Measurements from ENCODE around the gene WNT9B. TPM values are rescaled to one million over a fixed set of nuclear protein-coding genes. Genes with fewer than 3 reads are reported as not detected.

Gene WNT9B
- total RNA-seq, 1 donor from 2014 or later: not detected

DNA sequence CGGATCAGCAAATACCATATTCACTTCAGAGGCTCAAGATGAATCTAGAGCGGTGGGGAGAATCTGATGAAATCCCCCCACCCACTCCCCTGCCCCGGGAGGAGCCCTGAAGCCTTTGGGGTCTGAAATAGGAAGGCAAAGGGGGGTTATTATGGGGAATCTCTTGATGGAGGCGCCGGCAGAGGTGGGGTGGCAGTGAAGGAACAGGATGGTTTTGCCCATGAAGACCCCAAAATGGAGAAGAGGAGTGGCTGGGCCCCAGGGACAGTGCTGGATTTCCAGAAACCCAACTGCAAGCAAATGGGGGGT, 33.5 kb upstream of the WNT9B start:
- Mint-ChIP-seq H3K27me3 (ENCODE audit: insufficient read depth) (peaks cover 73% of the 10 kb centered on the region), H3K9me3 (no peaks in the 10 kb centered on the region), H3K36me3 (ENCODE audit: low read depth) (no peaks in the 10 kb centered on the region), H3K27ac (no peak overlapping the region), H3K4me1 (ENCODE audit: low read depth) (no peaks in the 10 kb centered on the region), H3K4me3 (peak overlapping the region; percentile 62)
- no peak for DNase-seq (ENCODE audit: low spot score)
- intact Hi-C loops (cut with micrococcal nuclease): loop anchor here (5.0 kb wide), 1 partner anchor 104 kb away; the partner anchor contains the start of gene GOSR2

DNA sequence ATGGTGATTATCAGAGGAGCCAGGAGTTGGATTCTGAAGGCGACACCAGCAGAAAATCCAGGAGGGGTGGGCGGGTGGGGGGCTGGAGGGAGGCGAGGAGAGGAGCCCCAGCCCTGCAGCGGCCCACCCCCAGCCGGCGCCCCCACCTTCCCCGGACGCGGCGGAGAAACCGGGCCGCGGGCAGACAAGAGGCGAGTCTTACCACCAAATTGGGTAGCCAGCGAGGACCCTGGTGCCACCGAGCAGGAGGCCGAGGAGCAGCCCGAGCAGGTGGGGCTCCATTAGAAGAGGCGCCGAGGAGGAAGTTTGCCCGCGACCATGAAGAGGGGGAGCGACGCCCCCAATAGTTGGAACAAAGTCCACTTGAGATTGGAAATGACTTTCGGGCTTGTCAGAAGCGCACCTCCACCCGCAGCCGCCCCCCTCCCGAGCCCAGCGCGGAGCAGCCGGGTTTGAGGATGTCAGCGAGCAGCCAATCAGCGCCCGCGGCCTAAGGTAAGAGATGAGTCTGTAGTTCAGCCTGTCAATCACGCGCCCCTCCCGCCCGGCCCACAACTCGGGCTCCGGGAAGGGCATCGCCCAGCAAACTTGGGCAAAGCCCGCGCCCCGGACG, 33.0 kb upstream of the WNT9B start, which contains the start of gene WNT3:
WNT3 (minus strand) TSS at position 377 of the 613 bp plus-strand sequence; CDS start at position 282, 95 bp downstream.
- Mint-ChIP-seq H3K27me3 (ENCODE audit: insufficient read depth) (peaks cover 72% of the 10 kb centered on the region), H3K36me3 (ENCODE audit: low read depth) (no peaks in the 10 kb centered on the region), H3K4me3 (peak within 1 kb of the TSS; percentile 68), H3K4me1 (ENCODE audit: low read depth) (no peaks in the 10 kb centered on the region), H3K9me3 (no peaks in the 10 kb centered on the region), H3K27ac (no peak within 1 kb of the TSS)
- peak; percentile 29 for DNase-seq (ENCODE audit: low spot score)
- intact Hi-C loops (cut with micrococcal nuclease): loop anchor here (5.0 kb wide), 1 partner anchor 104 kb away; the partner anchor contains the start of gene GOSR2

DNA sequence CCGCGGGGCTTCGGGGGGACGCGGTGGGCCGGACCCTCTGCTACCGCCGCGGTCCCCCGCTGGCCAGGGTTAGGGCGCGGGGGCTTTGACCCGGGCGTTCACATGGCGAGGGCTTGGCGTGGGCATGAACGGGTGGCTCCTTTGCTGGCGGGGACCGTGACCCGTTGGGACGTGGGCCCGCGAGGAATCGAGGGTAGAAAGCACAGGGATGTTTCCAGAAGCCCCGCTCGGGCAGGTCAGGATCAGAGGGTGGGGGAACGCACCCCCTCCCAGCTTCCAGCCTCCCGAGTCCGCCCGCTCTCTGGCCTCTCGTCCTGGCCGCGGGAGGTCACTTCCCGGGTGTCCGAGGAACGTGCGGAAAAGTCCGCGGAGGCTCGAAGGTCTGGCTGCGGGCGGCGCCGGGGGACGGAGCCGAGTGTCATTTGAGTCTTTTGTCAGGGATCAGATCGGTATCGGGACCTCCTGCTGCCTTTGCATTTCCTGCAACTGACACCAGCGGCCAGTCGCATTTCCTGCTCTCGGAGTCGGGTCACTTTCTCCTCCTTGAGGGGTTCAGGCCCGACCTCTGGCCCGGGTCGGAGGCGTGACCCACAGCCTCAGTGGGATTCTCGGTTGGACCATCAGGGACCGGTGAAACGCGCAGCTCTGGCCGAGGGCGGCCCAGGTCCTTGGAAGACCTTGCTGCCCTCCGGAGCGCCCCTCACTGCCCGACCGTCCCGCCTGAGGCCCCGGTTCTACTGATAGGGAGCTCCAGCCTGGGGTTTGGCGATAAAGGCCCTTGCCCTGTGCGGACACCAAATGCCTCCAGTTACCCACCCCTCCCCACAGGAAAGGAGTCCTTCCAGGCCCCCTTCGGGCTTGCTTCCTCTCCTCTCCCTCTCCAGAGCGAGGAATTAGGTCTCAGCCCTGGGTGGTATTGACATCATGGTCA, 32.2 kb upstream of the WNT9B start:
- Mint-ChIP-seq H3K9me3 (no peaks in the 10 kb centered on the region), H3K4me1 (ENCODE audit: low read depth) (no peaks in the 10 kb centered on the region), H3K36me3 (ENCODE audit: low read depth) (no peaks in the 10 kb centered on the region), H3K27me3 (ENCODE audit: insufficient read depth) (peaks cover 70% of the 10 kb centered on the region), H3K4me3 (peak overlapping the region; percentile 63), H3K27ac (no peak overlapping the region)
- intact Hi-C loops (cut with micrococcal nuclease): loop anchor here (5.0 kb wide), 1 partner anchor 103 kb away; the partner anchor contains the start of gene GOSR2
- no peak for DNase-seq (ENCODE audit: low spot score)

DNA sequence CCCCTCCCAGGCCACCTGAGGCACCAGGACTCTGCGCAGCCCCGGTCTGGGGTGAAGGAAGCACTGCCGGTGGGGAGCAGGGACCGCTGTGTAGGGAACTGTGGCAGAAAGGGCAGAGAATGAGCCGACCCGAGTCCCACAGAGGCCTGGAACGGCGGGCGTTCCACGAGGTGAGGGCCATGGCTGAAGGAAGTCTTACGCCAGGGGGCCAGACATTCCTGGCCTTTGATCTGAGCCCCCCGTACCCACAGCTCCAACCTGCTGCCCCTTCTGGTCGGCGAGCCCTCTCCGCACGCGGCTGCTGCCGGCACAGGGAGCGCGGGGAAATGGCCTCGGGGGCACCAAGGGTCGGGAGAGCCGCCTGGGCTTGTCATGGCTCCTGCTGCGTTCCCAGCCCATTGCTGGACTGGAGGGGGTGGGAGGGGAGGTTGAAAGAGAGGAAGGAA, 31.5 kb upstream of the WNT9B start:
- H3K4me3 Mint-ChIP-seq: no peak overlapping the region

DNA sequence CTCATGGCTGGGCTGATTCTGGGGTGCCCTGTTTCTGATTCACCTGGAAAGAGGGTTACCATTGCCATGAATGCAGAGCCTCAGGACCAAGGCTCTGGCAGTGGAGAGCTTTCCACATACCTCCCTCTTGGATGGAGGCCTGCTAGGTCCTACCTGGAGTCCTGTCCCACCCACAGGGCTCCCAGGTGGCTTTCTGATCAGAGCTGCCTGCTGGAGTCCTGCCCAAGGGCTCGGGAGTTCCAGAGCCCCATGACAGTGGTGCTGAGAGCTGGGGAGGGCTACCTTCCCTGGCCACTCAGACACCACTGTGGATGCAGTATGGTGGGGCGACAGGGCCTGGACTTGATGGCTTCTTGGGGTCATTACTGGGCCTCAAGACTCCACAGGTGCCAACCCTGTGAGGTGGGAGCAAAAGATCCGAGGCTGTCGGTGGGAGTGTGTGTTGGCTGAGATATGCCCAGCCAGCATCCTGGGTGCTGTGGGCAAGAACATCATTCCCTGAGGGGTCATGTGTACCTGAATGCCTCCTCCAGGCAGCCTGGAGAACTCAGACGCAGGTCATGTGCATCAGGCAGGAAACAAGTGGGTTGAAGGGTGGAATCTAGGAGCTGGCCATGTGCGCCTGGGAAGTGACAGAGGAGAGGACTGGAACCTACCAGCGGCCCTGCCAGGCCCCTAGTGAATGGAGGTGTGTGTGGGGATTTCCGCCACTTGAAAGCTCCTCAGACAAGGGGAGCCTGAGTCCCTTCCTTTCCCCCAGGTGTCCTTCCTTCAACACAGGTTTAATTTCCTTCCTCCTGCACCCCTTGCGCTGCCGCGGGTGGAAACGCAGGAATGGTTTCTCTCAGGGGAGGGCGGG, 30.6 kb upstream of the WNT9B start:
- intact Hi-C loops (cut with micrococcal nuclease): no loop called here
- DNase-seq (ENCODE audit: low spot score): no peak
- Mint-ChIP-seq H3K27me3 (ENCODE audit: insufficient read depth) (peaks cover 62% of the 10 kb centered on the region), H3K9me3 (no peaks in the 10 kb centered on the region), H3K36me3 (ENCODE audit: low read depth) (no peaks in the 10 kb centered on the region), H3K4me1 (ENCODE audit: low read depth) (no peaks in the 10 kb centered on the region), H3K4me3 (peak overlapping the region; percentile 11), H3K27ac (no peak overlapping the region)

More for the DNA sequence above, 31.5 kb upstream of the WNT9B start:
- intact Hi-C loops (cut with micrococcal nuclease): loop anchor here (5.0 kb wide), 1 partner anchor 102 kb away; the partner anchor contains the start of gene GOSR2
- no peaks in the 10 kb centered on the region for H3K9me3 Mint-ChIP-seq
- no peaks in the 10 kb centered on the region for H3K36me3 Mint-ChIP-seq (ENCODE audit: low read depth)
- no peak for DNase-seq (ENCODE audit: low spot score)
- H3K4me1 Mint-ChIP-seq (ENCODE audit: low read depth): no peaks in the 10 kb centered on the region
- no peak overlapping the region for H3K27ac Mint-ChIP-seq
- peaks cover 70% of the 10 kb centered on the region for H3K27me3 Mint-ChIP-seq (ENCODE audit: insufficient read depth)

DNA sequence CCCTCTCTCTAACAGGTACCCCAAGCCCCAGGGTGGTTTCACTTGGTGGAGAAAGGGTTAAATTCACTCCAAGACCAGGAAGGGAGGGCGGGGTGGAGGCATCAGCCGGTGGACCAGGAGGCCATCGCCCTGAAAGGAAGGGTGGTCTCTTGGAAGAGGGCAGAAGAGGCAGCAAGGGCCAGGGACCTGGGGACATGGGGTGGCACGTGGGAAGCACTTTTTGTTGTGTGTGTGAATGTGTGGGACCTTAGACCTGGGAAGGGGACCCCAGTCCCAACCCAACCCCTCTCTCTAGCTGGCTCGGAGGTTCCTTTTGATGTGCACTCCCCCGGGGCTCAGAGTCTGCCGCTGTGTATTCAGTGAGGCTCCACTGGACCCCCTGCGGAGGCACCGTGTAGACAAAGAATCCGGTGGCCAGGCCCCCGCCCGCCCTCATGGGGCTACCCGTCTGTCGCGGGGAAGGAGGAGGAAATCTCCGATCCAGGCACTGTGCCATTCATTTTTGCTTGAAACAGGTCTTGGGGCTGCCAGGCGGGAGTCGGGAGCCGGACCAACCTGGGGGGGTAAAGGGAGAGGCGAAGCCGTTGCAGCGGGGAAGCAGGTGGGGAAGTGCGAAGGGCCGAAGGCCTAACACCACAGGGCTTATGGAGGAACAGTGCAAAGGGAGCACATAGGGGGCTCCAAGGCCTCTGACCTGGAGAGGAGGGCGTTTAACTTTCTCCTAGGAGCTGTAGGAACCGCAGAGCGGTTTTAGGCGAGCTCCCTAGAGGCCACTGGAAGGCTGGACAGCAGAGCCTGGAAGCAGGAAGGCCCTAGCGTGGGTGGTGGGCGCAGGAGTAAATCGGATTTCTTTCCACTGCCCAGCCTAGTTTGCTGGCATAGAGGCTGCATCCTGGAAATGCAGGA, 29.6 kb upstream of the WNT9B start:
- H3K4me1 Mint-ChIP-seq (ENCODE audit: low read depth): no peaks in the 10 kb centered on the region
- H3K4me3 Mint-ChIP-seq: no peak overlapping the region
- H3K27me3 Mint-ChIP-seq (ENCODE audit: insufficient read depth): peaks cover 58% of the 10 kb centered on the region
- DNase-seq (ENCODE audit: low spot score): no peak
- intact Hi-C loops (cut with micrococcal nuclease): no loop called here
- no peaks in the 10 kb centered on the region for H3K9me3 Mint-ChIP-seq
- no peaks in the 10 kb centered on the region for H3K36me3 Mint-ChIP-seq (ENCODE audit: low read depth)
- H3K27ac Mint-ChIP-seq: no peak overlapping the region

DNA sequence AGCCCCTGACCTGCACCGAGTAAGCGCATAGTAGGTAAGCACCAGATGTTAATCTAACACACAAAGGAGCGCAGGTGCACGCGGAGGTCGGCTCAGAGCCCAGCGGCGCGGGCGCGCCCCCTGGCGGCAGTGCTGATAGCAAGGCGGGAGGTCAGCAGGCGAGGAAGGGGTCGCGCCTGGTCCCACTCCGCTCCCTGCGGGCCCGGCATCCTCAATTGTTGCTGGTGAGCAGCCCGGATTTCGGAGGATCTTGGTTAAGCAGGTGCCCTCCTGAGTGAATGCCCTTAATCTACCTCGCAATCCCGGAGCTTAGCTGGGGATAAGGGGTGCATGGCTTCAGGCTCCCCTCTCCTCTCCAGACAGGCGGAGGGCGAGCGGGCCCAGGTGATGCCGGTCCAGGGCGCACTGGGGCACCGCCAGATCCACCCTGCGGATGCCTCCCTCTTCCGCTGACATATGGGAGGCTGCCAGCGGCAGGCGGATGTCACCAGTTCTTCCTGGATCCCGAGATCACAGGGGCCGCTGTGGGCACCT, 28.9 kb upstream of the WNT9B start:
- H3K4me3 Mint-ChIP-seq: no peak overlapping the region
- H3K4me1 Mint-ChIP-seq (ENCODE audit: low read depth): no peaks in the 10 kb centered on the region
- no peaks in the 10 kb centered on the region for H3K9me3 Mint-ChIP-seq
- H3K36me3 Mint-ChIP-seq (ENCODE audit: low read depth): no peaks in the 10 kb centered on the region
- DNase-seq (ENCODE audit: low spot score): peak; percentile 11
- peaks cover 53% of the 10 kb centered on the region for H3K27me3 Mint-ChIP-seq (ENCODE audit: insufficient read depth)
- intact Hi-C loops (cut with micrococcal nuclease): no loop called here
- H3K27ac Mint-ChIP-seq: no peak overlapping the region

DNA sequence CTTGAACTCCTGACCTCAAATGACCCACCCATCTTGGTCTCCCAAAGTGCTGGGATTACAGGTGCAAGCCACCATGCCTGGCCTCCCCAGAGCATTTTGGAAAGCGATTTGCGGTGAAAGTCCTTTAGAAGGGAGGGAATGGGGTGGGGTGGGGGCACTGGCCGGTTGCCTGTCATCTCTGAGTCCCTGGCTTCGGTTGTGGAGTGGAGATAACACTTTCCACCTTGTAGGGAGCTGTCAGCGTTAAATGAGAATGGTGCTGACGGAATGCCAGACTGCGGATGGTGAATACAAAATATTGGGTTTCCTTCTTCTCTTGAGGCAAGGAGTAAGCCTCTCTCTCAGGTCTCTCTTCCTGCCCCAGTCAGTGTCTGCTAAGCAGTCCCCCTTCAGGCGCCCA, 27.7 kb upstream of the WNT9B start:
- no peak overlapping the region for H3K27ac Mint-ChIP-seq
- no peaks in the 10 kb centered on the region for H3K9me3 Mint-ChIP-seq
- no peaks in the 10 kb centered on the region for H3K4me1 Mint-ChIP-seq (ENCODE audit: low read depth)
- H3K27me3 Mint-ChIP-seq (ENCODE audit: insufficient read depth): peaks cover 46% of the 10 kb centered on the region
- DNase-seq (ENCODE audit: low spot score): no peak
- no peaks in the 10 kb centered on the region for H3K36me3 Mint-ChIP-seq (ENCODE audit: low read depth)
- intact Hi-C loops (cut with micrococcal nuclease): no loop called here
- H3K4me3 Mint-ChIP-seq: no peak overlapping the region

DNA sequence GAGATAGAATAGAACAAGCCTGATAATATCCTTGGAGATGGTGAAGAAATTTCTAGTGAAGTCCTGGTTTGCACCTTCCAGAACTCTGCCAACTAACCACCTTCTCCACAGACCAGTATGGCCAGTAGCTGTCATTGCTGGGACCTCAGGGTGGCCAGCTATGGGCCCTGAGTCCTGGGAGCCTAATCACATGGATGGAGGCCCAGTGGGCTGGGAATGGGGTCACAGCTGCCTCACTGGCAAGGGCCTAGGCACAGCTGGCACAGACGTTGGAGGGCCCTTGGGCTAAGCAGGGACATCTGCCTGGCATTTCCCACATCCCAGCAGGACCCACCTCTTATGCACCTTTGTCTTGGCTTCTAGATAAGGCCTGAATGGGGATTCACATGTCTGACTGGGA, 25.3 kb upstream of the WNT9B start:
- H3K4me1 Mint-ChIP-seq (ENCODE audit: low read depth): no peaks in the 10 kb centered on the region
- no peak for DNase-seq (ENCODE audit: low spot score)
- H3K27me3 Mint-ChIP-seq (ENCODE audit: insufficient read depth): peaks cover 34% of the 10 kb centered on the region

DNA sequence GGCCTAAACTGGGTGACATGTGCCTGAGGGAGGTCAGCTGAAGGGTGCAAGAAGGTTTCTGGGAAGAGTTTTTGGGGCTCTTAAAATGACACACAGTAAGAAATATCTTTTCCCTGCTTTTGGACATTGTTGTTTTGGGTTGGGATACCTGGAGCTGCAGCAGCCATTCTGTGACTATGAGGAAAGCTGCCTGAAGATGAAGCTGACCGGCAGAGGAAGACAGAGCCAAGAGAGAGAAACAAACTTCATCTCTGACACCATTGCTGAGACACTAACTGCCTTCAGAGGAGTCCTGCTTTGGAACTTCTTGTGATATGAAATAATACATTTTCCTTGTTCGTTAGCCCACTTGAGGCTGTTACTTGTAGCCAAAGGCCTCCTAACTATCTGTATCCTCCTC, 24.1 kb upstream of the WNT9B start:
- no peak overlapping the region for H3K4me3 Mint-ChIP-seq
- no peak for DNase-seq (ENCODE audit: low spot score)
- H3K9me3 Mint-ChIP-seq: no peaks in the 10 kb centered on the region
- H3K4me1 Mint-ChIP-seq (ENCODE audit: low read depth): no peaks in the 10 kb centered on the region
- intact Hi-C loops (cut with micrococcal nuclease): no loop called here
- H3K36me3 Mint-ChIP-seq (ENCODE audit: low read depth): no peaks in the 10 kb centered on the region
- no peak overlapping the region for H3K27ac Mint-ChIP-seq
- peaks cover 23% of the 10 kb centered on the region for H3K27me3 Mint-ChIP-seq (ENCODE audit: insufficient read depth)

More for the DNA sequence above, 25.3 kb upstream of the WNT9B start:
- no peaks in the 10 kb centered on the region for H3K9me3 Mint-ChIP-seq
- intact Hi-C loops (cut with micrococcal nuclease): no loop called here
- no peak overlapping the region for H3K4me3 Mint-ChIP-seq
- H3K36me3 Mint-ChIP-seq (ENCODE audit: low read depth): no peaks in the 10 kb centered on the region
- H3K27ac Mint-ChIP-seq: no peak overlapping the region

DNA sequence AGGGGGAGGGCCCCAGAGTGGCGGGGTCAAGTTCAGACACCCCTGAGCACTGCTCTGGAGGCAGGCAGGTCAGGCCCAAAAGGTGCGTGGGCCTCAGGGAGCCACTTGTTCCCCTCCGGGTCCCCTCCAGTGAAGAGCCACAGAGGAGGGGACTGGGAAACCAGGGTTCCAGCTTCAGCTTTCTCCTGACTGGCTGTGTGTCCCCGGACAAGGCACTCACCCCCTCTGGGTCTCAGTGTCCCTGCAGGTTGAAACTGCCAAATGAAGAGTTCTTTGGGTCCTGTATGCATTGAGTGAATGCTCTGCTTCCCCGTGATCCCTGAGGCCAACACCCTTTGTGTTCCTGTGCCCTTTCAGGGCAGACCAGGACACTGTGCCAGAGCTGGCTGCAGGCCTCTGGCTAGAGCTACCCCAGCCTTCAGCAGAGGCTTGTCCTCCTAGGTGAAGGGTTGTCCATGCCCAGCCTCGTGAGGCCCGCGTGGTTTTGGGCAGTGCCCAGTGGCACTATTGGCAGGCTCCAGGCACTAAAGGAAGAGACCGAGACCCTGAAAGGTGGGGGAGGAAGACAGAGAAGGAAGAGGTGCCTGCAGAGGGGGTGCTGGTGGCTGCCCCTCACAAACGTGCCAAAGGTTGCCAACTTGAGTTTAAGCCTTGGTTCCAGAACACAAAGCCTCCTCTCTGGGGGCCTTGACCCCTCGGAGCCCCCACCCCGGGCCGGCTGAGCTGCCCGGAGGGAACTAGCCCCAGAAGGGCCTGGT, 19.6 kb upstream of the WNT9B start:
- intact Hi-C loops (cut with micrococcal nuclease): loop anchor here (10.0 kb wide), 1 partner anchor 567 kb away; no protein-coding TSS in a partner anchor
- Mint-ChIP-seq H3K4me1 (ENCODE audit: low read depth) (peaks cover 6% of the 10 kb centered on the region), H3K4me3 (no peak overlapping the region), H3K27ac (no peak overlapping the region), H3K9me3 (no peaks in the 10 kb centered on the region), H3K27me3 (ENCODE audit: insufficient read depth) (peaks cover 20% of the 10 kb centered on the region), H3K36me3 (ENCODE audit: low read depth) (no peaks in the 10 kb centered on the region)
- no peak for DNase-seq (ENCODE audit: low spot score)
